Astrocyte (in vitro differentiated cells and primary cell): ENCODE measurements around the gene AMBN. TPM values are rescaled to one million over a fixed set of nuclear protein-coding genes. Genes with fewer than 3 reads are reported as not detected.

ENCODE experiments used
- DNase-seq: peaks from one replicate; pipeline ENCODE4 v3.0.0-alpha.2; 2010; ENCODE audit warnings: low read depth
- FAIRE-seq: peaks from 2 replicates; lab custom pipeline; 2011; peaks lifted over from hg19 to GRCh38; lab: Jason Lieb, UNC
- H2AFZ ChIP-seq: 2 replicates; pipeline ENCODE4 v1.6.0; 2012; ENCODE audit warnings: low read depth, low read length, inconsistent platforms
- H3K27ac ChIP-seq: 2 replicates; pipeline ENCODE4 v1.5.1; 2011; ENCODE audit warnings: low read depth, low read length, inconsistent platforms
- H3K27me3 ChIP-seq: 2 replicates; pipeline ENCODE4 v1.6.0; 2011; ENCODE audit warnings: low read length, inconsistent platforms; ENCODE audit not compliant: insufficient read depth
- H3K36me3 ChIP-seq: 2 replicates; pipeline ENCODE4 v1.5.1; 2011; ENCODE audit warnings: low read length, inconsistent platforms; ENCODE audit not compliant: insufficient read depth
- H3K4me1 ChIP-seq: 2 replicates; pipeline ENCODE4 v1.5.1; 2011; ENCODE audit warnings: low read length, inconsistent platforms; ENCODE audit not compliant: insufficient read depth
- H3K4me2 ChIP-seq: 2 replicates; pipeline ENCODE4 v1.6.0; 2012; ENCODE audit warnings: low read length, inconsistent platforms
- H3K4me3 ChIP-seq: 2 replicates; pipeline ENCODE4 v1.5.1; 2011; ENCODE audit warnings: low read depth, mild to moderate bottlenecking, low read length, inconsistent platforms; ENCODE audit not compliant: insufficient read depth
- H3K79me2 ChIP-seq: 2 replicates; pipeline ENCODE4 v1.6.0; 2012; ENCODE audit warnings: mild to moderate bottlenecking, low read length, inconsistent platforms; ENCODE audit not compliant: insufficient read depth
- H3K9ac ChIP-seq: 2 replicates; pipeline ENCODE4 v1.6.0; 2012; ENCODE audit warnings: mild to moderate bottlenecking, low read length, inconsistent platforms
- H3K9me3 ChIP-seq: 2 replicates; pipeline ENCODE4 v1.5.1; 2012; ENCODE audit warnings: low read depth, mild to moderate bottlenecking, low read length, inconsistent platforms; ENCODE audit not compliant: insufficient read depth
- H4K20me1 ChIP-seq: 2 replicates; pipeline ENCODE4 v1.6.0; 2012; ENCODE audit warnings: low read length, inconsistent platforms; ENCODE audit not compliant: insufficient read depth
- H3K27ac Mint-ChIP-seq: one replicate; pipeline ENCODE4 v1.8.0; 2021; ENCODE audit warnings: mild to moderate bottlenecking, mixed read lengths; ENCODE audit not compliant: unreplicated experiment
- H3K27me3 Mint-ChIP-seq: one replicate; pipeline ENCODE4 v1.8.0; 2021; ENCODE audit warnings: low read depth, mixed read lengths; ENCODE audit not compliant: unreplicated experiment
- H3K36me3 Mint-ChIP-seq: one replicate; pipeline ENCODE4 v1.8.0; 2021; ENCODE audit warnings: low read depth, mixed read lengths; ENCODE audit not compliant: unreplicated experiment
- H3K4me1 Mint-ChIP-seq: one replicate; pipeline ENCODE4 v1.8.0; 2021; ENCODE audit warnings: low read depth, mixed read lengths; ENCODE audit not compliant: unreplicated experiment
- H3K4me3 Mint-ChIP-seq: one replicate; pipeline ENCODE4 v1.8.0; 2021; ENCODE audit warnings: mild to moderate bottlenecking, moderate library complexity, mixed read lengths; ENCODE audit not compliant: unreplicated experiment
- H3K9me3 Mint-ChIP-seq: one replicate; pipeline ENCODE4 v1.8.0; 2021; ENCODE audit warnings: mild to moderate bottlenecking, mixed read lengths; ENCODE audit not compliant: unreplicated experiment
- EZH2 ChIP-seq: IDR thresholded peaks from 2 replicates; pipeline ENCODE4 v1.6.1; 2012; ENCODE audit warnings: mild to moderate bottlenecking, low read length, inconsistent platforms; ENCODE audit not compliant: insufficient read depth
- total RNA-seq: library from RNA; stranded (reverse); gene quantifications from 2 replicates; pipeline ENCODE4 v1.2.1, GENCODE V29; 2021
- TF ChIP-seq, protein P1 (sequence below): IDR thresholded peaks from 2 replicates; pipeline ENCODE4 v1.5.1; 2011; ENCODE audit warnings: low read depth, mild to moderate bottlenecking, inconsistent platforms, low read length, moderate library complexity; ENCODE audit not compliant: insufficient read depth

Gene AMBN
- total RNA-seq, 1 donor from 2014 or later: not detected

DNA sequence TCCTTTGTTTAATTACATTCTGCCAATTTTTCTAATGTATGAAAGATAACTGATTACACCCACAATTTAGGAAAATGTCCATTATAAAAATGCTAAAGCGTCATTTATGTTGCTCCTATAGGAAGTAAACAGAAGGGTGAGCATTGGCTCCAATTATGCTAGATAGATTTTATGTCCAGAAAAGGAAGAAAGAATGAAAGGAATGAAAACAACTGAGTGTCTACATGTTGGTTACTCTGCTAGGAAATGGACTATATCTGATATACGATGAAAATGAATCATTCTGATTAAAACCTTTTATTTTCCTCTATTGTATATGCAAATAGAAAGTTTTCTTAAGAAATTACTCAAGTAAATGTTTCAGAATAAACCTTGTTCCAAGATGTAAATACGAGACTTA, 38.1 kb downstream of the AMBN start:
- TF ChIP-seq, protein P1, sequence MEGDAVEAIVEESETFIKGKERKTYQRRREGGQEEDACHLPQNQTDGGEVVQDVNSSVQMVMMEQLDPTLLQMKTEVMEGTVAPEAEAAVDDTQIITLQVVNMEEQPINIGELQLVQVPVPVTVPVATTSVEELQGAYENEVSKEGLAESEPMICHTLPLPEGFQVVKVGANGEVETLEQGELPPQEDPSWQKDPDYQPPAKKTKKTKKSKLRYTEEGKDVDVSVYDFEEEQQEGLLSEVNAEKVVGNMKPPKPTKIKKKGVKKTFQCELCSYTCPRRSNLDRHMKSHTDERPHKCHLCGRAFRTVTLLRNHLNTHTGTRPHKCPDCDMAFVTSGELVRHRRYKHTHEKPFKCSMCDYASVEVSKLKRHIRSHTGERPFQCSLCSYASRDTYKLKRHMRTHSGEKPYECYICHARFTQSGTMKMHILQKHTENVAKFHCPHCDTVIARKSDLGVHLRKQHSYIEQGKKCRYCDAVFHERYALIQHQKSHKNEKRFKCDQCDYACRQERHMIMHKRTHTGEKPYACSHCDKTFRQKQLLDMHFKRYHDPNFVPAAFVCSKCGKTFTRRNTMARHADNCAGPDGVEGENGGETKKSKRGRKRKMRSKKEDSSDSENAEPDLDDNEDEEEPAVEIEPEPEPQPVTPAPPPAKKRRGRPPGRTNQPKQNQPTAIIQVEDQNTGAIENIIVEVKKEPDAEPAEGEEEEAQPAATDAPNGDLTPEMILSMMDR: no peak
- no peaks in the 10 kb centered on the region for H3K36me3 Mint-ChIP-seq
- H3K27ac Mint-ChIP-seq: no peak overlapping the region
- H3K4me1 Mint-ChIP-seq: peaks cover 16% of the 10 kb centered on the region
- H3K27me3 Mint-ChIP-seq: no peaks in the 10 kb centered on the region
- no peaks in the 10 kb centered on the region for H3K27me3 ChIP-seq
- H3K36me3 ChIP-seq: no peaks in the 10 kb centered on the region
- peaks cover 5% of the 10 kb centered on the region for H3K4me1 ChIP-seq
- no peak overlapping the region for H3K4me3 ChIP-seq
- FAIRE-seq (no peak), DNase-seq (no peak)
- no peaks in the 10 kb centered on the region for H3K9me3 Mint-ChIP-seq
- H3K27ac ChIP-seq: no peak overlapping the region
- no peak overlapping the region for H3K4me2 ChIP-seq
- H3K9me3 ChIP-seq: no peaks in the 10 kb centered on the region
- H3K9ac ChIP-seq: no peak overlapping the region
- H3K4me3 Mint-ChIP-seq: no peak overlapping the region
- H4K20me1 ChIP-seq: no peaks in the 10 kb centered on the region
- no peak overlapping the region for H2AFZ ChIP-seq
- no peaks in the 10 kb centered on the region for H3K79me2 ChIP-seq

DNA sequence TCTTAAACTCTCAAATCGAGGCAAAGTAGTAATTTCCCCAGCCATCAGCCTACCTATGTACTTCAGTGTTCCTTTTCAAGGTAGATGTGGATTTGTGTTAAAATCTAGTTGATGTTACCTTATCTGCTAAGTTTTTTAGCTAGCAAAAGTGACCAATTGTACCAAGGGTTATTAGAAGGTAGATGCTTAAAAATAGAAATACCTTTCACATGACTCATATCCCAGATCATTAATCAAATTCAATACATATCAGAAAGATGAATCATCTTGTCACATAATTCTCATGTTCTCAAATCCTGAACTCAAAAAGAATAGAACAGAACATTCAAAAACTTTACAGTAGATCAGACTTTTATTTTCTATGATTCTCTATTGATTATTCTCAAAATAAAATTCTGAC, 40.0 kb downstream of the AMBN start:
- H3K36me3 ChIP-seq: no peaks in the 10 kb centered on the region
- Mint-ChIP-seq H3K9me3 (no peaks in the 10 kb centered on the region), H3K4me3 (no peak overlapping the region), H3K4me1 (peaks cover 16% of the 10 kb centered on the region), H3K36me3 (no peaks in the 10 kb centered on the region), H3K27me3 (no peaks in the 10 kb centered on the region), H3K27ac (peak overlapping the region; percentile 8)
- H4K20me1 ChIP-seq: no peaks in the 10 kb centered on the region
- no peak overlapping the region for H3K4me3 ChIP-seq
- peaks cover 5% of the 10 kb centered on the region for H3K4me1 ChIP-seq
- H2AFZ ChIP-seq: no peak overlapping the region
- peak; percentile 69 for DNase-seq
- H3K9me3 ChIP-seq: no peaks in the 10 kb centered on the region
- H3K9ac ChIP-seq: no peak overlapping the region
- no peaks in the 10 kb centered on the region for H3K27me3 ChIP-seq
- peak; percentile 72 for FAIRE-seq
- no peak for TF ChIP-seq EZH2
- TF ChIP-seq, protein P1: no peak
- peak overlapping the region; percentile 47 for H3K4me2 ChIP-seq
- H3K27ac ChIP-seq: peak overlapping the region; percentile 31
- no peaks in the 10 kb centered on the region for H3K79me2 ChIP-seq

DNA sequence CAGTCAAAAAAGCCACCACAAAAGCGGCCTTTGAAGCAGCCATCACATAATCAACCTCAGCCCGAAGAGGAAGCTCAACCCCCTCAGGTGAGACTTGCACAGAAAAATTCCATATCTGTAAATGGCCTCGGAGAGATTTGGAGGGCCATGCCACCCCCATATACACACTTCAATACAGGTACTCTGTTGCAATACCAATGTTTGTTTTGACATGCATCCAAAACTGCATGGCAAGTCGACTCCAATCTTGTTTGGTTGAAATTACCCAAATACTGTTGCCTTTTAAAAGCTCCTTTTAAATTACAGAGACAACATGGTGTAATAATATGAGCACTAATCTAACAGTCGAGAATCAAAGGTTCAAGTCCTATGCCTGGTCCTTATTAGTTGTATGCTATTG, 42.4 kb downstream of the AMBN start:
- H3K9me3 Mint-ChIP-seq: no peaks in the 10 kb centered on the region
- FAIRE-seq (no peak), DNase-seq (no peak)
- H3K4me3 ChIP-seq: no peak overlapping the region
- H2AFZ ChIP-seq: no peak overlapping the region
- no peak overlapping the region for H3K27ac Mint-ChIP-seq
- H3K36me3 Mint-ChIP-seq: no peaks in the 10 kb centered on the region
- no peak overlapping the region for H3K9ac ChIP-seq
- no peak overlapping the region for H3K27ac ChIP-seq
- no peaks in the 10 kb centered on the region for H3K27me3 ChIP-seq
- H3K4me2 ChIP-seq: no peak overlapping the region
- no peak for TF ChIP-seq EZH2
- TF ChIP-seq, protein P1: no peak
- H3K4me1 Mint-ChIP-seq: peaks cover 23% of the 10 kb centered on the region
- H3K4me3 Mint-ChIP-seq: no peak overlapping the region
- peaks cover 5% of the 10 kb centered on the region for H3K4me1 ChIP-seq
- no peaks in the 10 kb centered on the region for H3K9me3 ChIP-seq
- no peaks in the 10 kb centered on the region for H3K36me3 ChIP-seq
- no peaks in the 10 kb centered on the region for H3K79me2 ChIP-seq
- no peaks in the 10 kb centered on the region for H4K20me1 ChIP-seq
- no peaks in the 10 kb centered on the region for H3K27me3 Mint-ChIP-seq
